Subcutaneous abdominal adipose tissue (tissue), 5 donors: ENCODE data around the gene FAM209B.
"Not testable (repeated sequence)": the region's sequence is repeated elsewhere in the genome, so short reads cannot be mapped to it uniquely, and the experiment has no call there.

Experiments
- H3K27ac ChIP-seq: one replicate; pipeline ENCODE4 v1.7.0; 2013; ENCODE audit warnings: low read depth, mild to moderate bottlenecking, inconsistent platforms, low read length, moderate library complexity
- H3K27me3 ChIP-seq, 5 donors: one replicate each; pipeline ENCODE4 v1.7.0; 2013; ENCODE audit warnings: low read length in 5 of 5, inconsistent platforms in 1 of 5; ENCODE audit not compliant: control insufficient read depth in 5 of 5, insufficient read depth in 4 of 5
- H3K36me3 ChIP-seq, 5 donors: one replicate each; pipeline ENCODE4 v1.7.0; 2013; ENCODE audit warnings: low read length in 5 of 5; ENCODE audit not compliant: control insufficient read depth in 5 of 5, insufficient read depth in 5 of 5
- H3K4me1 ChIP-seq, 5 donors: one replicate each; pipeline ENCODE4 v1.7.0; 2013; ENCODE audit warnings: low read length in 5 of 5, mild to moderate bottlenecking in 3 of 5, moderate library complexity in 1 of 5; ENCODE audit not compliant: control insufficient read depth in 5 of 5, insufficient read depth in 5 of 5
- H3K4me3 ChIP-seq, 5 donors: one replicate each; pipeline ENCODE4 v1.7.0; 2013; ENCODE audit warnings: low read length in 5 of 5, low read depth in 1 of 5
- H3K9ac ChIP-seq, 5 donors: one replicate each; pipeline ENCODE4 v1.7.0; 2013; ENCODE audit warnings: low read length in 5 of 5, mild to moderate bottlenecking in 4 of 5, moderate library complexity in 3 of 5
- H3K9me3 ChIP-seq, 5 donors: one replicate each; pipeline ENCODE4 v1.7.0; 2013; ENCODE audit warnings: low read length in 5 of 5; ENCODE audit not compliant: control insufficient read depth in 5 of 5
- donor health status: healthy.
- donor health status: healthy.
- donor health status: healthy.
- donor health status: healthy.
- donor health status: healthy.

Gene FAM209B, protein sequence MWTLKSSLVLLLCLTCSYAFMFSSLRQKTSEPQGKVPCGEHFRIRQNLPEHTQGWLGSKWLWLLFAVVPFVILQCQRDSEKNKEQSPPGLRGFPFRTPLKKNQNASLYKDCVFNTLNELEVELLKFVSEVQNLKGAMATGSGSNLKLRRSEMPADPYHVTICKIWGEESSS

DNA sequence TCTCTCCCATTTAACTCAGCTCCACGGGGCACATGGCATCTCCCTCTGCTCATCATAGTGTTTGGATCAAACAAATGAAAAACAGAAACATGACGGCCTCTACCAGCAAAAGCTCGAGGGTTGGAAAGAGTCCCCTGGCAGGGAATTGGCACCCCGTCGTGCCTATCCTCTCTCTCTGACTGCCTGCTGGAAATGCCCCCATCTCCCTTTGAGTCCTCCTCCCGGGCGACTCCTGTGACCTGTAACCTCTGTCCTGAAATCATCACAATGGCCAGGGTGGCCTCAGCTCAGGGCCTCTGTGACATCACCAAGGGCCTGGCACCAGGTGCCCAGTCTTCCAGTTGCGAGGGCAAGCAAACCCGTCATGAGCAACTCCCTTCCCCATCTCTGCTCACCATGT is at the start of gene FAM209B:
FAM209B (plus strand) TSS at position 301 of the 400 bp plus-strand sequence; CDS start at position 397, 96 bp downstream.
- not testable (repeated sequence) for H3K36me3 ChIP-seq, H3K9me3 ChIP-seq, H3K4me3 ChIP-seq, H3K27me3 ChIP-seq, H3K4me1 ChIP-seq, H3K9ac ChIP-seq, H3K27ac ChIP-seq

DNA sequence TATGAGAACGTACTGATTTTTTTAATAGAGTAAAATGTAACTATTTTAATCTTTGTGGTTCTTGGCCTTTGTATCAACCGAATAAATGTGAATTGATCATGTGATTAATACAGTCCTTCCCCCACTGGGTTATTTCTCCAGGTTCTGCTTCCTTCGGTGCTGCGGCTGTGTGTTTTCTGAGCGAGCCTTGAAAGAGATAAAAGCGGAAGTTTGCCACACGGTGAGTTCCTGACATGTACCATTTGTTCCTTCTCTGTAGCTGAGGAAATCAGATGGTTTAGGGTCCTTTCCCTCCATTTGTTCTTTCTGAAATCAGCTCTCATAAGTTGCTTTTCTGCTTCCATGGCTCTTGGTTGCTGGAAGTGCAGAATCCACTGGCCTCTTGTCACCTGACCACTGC is 49.1 kb upstream of the FAM209B start:
- Histone ChIP-seq H3K36me3 (peaks cover 26 to 84% (median 74%) of the 10 kb centered on the region in 5 donors), H3K27me3 (no peaks in the 10 kb centered on the region), H3K9me3 (no peaks in the 10 kb centered on the region), H3K4me3 (no peak overlapping the region), H3K4me1 (peaks cover 0 to 3% (median 0%) of the 10 kb centered on the region in 5 donors), H3K27ac (no peak overlapping the region), H3K9ac (no peak overlapping the region)

DNA sequence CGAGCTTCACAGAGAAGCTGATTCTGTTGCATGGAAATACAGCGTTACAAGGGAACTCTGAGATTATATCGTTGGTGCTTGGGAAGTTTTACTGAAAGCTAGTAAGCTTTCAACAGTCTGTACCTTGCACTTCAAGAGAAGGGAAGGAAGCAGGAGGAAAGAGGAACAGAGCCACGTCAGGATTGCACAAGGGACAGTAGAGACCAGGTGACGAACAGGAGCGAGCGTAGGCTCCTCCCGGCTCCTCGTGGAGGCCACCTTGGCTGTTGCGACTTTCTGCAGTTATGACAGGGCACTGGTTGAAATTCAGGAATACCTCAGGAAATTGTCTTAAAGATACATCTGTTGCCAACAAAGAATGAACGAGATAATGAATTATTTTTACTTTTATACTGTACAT is 45.8 kb upstream of the FAM209B start:
- Histone ChIP-seq H3K36me3 (peaks cover 18 to 81% (median 65%) of the 10 kb centered on the region in 5 donors), H3K27me3 (no peaks in the 10 kb centered on the region), H3K4me1 (peaks cover 0 to 3% (median 0%) of the 10 kb centered on the region in 5 donors), H3K27ac (no peak overlapping the region), H3K9me3 (no peaks in the 10 kb centered on the region), H3K9ac (no peak overlapping the region), H3K4me3 (no peak overlapping the region)

DNA sequence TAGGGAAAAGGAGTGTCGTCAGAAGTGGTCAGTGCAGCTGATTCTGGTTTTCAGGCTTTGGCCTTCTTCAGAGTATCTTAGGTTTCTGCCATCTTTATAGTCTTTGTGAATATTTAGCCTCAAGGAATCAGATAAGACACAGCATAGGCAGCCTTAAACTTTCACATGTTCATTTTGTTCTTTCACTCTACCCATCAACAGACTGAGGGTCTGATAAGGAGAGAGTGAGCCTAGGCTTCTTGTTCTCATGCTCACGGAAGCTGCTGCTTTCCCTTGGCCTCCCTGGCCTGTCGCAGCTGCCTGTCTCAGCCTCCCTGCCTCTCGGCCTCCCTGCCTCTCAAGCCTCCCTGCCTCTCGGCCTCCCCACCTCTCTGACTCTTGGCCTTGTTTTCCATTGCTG is 44.5 kb upstream of the FAM209B start:
- H3K9ac ChIP-seq = no peak overlapping the region
- H3K36me3 ChIP-seq = peaks cover 20 to 80% (median 65%) of the 10 kb centered on the region in 5 donors
- H3K4me3 ChIP-seq = no peak overlapping the region
- no peaks in the 10 kb centered on the region for H3K27me3 ChIP-seq
- no peaks in the 10 kb centered on the region for H3K9me3 ChIP-seq
- H3K27ac ChIP-seq = no peak overlapping the region
- H3K4me1 ChIP-seq = peaks cover 0 to 3% (median 0%) of the 10 kb centered on the region in 5 donors

DNA sequence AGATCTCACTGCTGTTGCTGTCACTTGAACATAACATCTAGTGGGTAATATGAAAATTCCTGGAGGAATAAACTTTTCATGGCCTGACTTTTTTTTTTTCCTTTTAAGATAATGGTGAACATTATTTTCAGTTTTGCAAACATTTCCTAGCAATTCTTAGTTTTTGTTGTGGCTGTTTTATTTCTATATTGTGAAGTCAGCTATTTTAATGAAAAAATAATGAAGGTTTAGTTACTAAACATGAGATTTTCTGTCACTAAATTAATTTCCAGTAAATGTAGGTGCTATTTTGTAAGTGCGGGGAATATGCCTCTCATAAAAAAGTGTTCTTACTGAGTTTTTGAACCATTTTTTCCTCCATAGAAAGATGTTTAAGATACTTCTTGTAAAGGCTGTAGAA is 31.9 kb upstream of the FAM209B start:
- H3K27ac ChIP-seq = no peak overlapping the region
- H3K4me3 ChIP-seq = no peak overlapping the region
- H3K27me3 ChIP-seq = no peaks in the 10 kb centered on the region
- H3K9me3 ChIP-seq = peaks cover 0 to 5% (median 4%) of the 10 kb centered on the region in 5 donors
- peak overlapping the region in 1 of 5 donors; percentile 8 for H3K9ac ChIP-seq
- peaks cover 0 to 2% (median 0%) of the 10 kb centered on the region in 5 donors for H3K4me1 ChIP-seq
- H3K36me3 ChIP-seq = peaks cover 17 to 27% (median 26%) of the 10 kb centered on the region in 5 donors

- H3K36me3 ChIP-seq = peaks cover 0 to 15% (median 12%) of the 10 kb centered on the region in 5 donors
- H3K9me3 ChIP-seq = no peaks in the 10 kb centered on the region
- H3K9ac ChIP-seq = no peak overlapping the region
- no peaks in the 10 kb centered on the region for H3K27me3 ChIP-seq
- H3K4me1 ChIP-seq = peaks cover 0 to 2% (median 0%) of the 10 kb centered on the region in 5 donors
- H3K27ac ChIP-seq = no peak overlapping the region
- no peak overlapping the region for H3K4me3 ChIP-seq
Measured at GRCh38 chr20:56503916-56504315, 29.1 kb upstream of the FAM209B start.

DNA sequence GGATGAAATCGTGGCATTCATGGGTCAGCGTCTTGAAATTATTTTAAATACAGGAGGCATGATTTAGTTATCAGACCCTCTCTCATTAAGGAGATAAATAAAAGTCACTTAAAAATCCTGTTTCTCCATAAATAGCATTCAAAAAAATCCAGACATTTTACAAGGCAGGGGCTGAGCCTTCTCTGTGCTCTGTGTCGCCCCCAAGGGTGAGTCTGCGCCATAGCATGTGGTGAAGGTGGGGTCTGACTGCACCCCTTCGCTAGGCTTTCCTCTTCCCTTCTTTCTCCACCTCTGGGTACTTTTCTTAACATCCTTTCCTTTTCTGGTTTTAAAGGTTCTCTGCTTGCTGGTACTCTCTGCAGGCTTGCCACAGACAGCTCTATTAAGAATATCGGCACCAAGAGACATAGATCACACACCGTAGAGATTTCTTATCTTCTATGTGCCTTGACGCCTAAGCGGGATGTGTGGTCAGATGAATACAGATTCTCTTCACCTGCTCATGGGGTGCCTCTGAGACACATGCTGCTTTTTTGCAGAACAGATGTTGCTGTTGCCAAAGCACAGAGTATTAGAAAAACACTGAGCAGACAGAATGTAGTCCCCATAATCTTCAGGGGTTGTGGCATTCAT is 28.6 kb upstream of the FAM209B start:
- no peak overlapping the region for H3K27ac ChIP-seq
- H3K9ac ChIP-seq = no peak overlapping the region
- H3K36me3 ChIP-seq = peaks cover 0 to 15% (median 12%) of the 10 kb centered on the region in 5 donors
- H3K4me3 ChIP-seq = no peak overlapping the region
- H3K9me3 ChIP-seq = no peaks in the 10 kb centered on the region
- no peaks in the 10 kb centered on the region for H3K27me3 ChIP-seq
- peaks cover 0 to 2% (median 0%) of the 10 kb centered on the region in 5 donors for H3K4me1 ChIP-seq

DNA sequence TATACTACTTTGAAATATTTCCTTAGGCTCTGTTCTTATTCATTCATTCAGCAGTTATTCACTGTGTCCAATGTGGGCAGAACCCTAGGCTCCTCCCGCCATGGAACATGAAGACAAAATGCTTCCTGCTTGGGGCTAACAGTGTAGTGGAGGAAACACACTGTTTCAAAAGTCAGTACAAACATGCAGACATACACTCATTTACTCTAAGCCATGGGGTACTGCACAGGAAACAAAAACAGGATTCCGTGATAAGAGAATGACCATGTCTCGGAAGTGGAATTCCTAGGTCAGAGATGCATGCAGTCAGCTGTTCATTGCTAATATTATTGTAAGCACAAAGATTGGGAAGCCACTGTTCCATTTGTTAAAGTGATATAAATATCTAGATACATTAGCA is 26.9 kb upstream of the FAM209B start:
- Histone ChIP-seq H3K4me3 (no peak overlapping the region), H3K9ac (no peak overlapping the region), H3K4me1 (peaks cover 0 to 2% (median 0%) of the 10 kb centered on the region in 5 donors), H3K27me3 (no peaks in the 10 kb centered on the region), H3K27ac (no peak overlapping the region), H3K36me3 (peaks cover 0 to 15% (median 12%) of the 10 kb centered on the region in 5 donors), H3K9me3 (no peaks in the 10 kb centered on the region)

DNA sequence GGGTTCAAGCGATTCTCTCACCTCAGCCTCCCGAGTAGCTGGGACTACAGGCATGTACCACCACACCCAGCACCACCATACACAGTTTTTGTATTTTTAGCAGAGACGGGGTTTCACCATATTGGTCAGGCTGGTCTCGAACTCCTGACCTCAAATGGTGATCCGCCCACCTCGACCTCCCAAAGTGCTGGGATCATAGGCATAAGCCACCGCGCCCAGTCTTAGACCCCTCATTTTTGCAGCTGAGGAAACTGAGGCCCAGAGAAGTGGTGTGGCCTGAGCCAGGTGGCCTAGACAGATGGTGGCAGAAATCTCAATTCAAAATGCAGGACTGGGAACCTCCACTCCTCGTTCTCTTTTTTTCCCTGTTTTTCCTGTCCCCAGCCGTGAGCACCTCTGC is 21.1 kb upstream of the FAM209B start:
- H3K9ac ChIP-seq = no peak overlapping the region
- H3K27ac ChIP-seq = no peak overlapping the region
- H3K27me3 ChIP-seq = no peaks in the 10 kb centered on the region
- H3K36me3 ChIP-seq = peaks cover 0 to 43% (median 19%) of the 10 kb centered on the region in 5 donors
- peaks cover 0 to 20% (median 16%) of the 10 kb centered on the region in 5 donors for H3K4me1 ChIP-seq
- H3K4me3 ChIP-seq = no peak overlapping the region
- no peaks in the 10 kb centered on the region for H3K9me3 ChIP-seq
